ENCODE data around the gene ZEB2.

DNA sequence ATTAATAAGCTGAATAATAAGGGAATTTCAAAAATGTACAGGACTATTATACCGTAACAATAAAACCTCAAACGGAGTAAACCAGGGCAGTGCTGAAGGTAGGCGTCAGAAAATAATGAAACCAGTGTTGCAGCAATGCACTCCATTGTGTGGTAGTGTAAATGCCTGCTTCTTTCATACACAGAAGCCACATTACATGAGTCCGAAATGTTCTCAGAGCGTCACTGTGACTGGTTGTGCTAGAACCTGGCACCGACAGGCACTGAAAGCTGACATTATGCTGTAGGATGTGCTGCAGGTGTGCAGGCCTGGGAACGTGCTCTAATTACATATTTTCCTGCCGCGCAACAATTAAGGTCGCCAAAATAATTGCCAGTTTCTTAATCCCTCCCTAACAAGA is 53.3 kb downstream of the ZEB2 start:
- TF ChIP-seq EZH2 (IDR thresholded peaks at IDR 0.05; ENCODE audit: borderline replicate concordance, low read depth, low read length, severe bottlenecking) (no peak), POLR2A (IDR thresholded peaks at IDR 0.05; ENCODE audit: low read depth, low read length) (no peak), POLR2AphosphoS5 (IDR thresholded peaks at IDR 0.05; ENCODE audit: insufficient read depth, low read depth, low read length) (no peak), MYC (IDR thresholded peaks at IDR 0.05; ENCODE audit: low read depth, low read length) (no peak), JUN (IDR thresholded peaks at IDR 0.05; ENCODE audit: borderline replicate concordance, insufficient read depth, insufficient read length, low read depth) (no peak), FOS (IDR thresholded peaks at IDR 0.05; ENCODE audit: borderline replicate concordance, insufficient read depth, low read length) (no peak), MAX (IDR thresholded peaks at IDR 0.05; ENCODE audit: insufficient read depth, insufficient read length) (no peak), GATA2 (IDR thresholded peaks at IDR 0.05; ENCODE audit: insufficient read depth, insufficient read length, low read depth, low read length) (no peak)
- TF ChIP-seq, protein P1, sequence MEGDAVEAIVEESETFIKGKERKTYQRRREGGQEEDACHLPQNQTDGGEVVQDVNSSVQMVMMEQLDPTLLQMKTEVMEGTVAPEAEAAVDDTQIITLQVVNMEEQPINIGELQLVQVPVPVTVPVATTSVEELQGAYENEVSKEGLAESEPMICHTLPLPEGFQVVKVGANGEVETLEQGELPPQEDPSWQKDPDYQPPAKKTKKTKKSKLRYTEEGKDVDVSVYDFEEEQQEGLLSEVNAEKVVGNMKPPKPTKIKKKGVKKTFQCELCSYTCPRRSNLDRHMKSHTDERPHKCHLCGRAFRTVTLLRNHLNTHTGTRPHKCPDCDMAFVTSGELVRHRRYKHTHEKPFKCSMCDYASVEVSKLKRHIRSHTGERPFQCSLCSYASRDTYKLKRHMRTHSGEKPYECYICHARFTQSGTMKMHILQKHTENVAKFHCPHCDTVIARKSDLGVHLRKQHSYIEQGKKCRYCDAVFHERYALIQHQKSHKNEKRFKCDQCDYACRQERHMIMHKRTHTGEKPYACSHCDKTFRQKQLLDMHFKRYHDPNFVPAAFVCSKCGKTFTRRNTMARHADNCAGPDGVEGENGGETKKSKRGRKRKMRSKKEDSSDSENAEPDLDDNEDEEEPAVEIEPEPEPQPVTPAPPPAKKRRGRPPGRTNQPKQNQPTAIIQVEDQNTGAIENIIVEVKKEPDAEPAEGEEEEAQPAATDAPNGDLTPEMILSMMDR (IDR thresholded peaks at IDR 0.05; ENCODE audit: extremely low read depth in 1 of 2, insufficient read depth in 1 of 2, low read depth in 1 of 2, low read length in 2 of 2) = no peak

Data from endothelial cell of umbilical vein (primary cell).